ENCODE data around the gene NT5C2.

The NT5C2 gene

DNA sequence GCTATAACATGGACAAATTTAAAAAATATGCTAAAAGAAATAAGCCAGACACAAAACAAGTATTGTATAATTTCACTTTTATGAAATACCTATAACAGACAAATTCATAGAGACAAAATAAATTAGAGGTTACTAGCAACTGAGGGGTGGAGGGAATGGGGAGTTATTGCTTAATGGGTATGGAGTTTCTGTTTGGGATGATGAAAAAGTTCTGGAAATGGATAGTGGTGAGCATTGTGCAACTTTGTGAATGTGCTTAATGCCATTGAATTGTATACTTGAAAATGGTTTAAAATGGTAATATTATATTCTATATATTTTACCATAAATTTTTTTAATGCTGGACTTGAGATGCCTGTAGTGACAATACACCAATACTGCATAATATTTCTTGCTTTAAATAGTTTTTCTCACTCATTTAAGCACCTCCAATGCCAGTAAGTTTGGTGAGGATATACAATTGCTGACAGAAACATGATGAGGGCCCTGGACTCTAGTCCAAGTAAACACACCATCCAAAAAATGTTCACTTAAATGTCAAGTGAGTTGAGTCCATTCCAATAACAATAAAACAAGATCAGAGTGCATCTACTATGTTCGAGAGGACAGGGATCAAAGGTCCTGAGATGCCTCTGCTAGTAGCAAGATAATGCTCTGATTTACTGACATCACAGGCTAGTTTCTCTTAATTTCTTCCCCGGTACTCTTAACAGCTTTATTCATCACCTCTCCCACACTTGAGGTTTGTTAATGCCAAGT is 71.9 kb downstream of the NT5C2 start:
- peaks cover 7% of the 10 kb centered on the region for H3K4me1 ChIP-seq
- TF ChIP-seq, protein P1, sequence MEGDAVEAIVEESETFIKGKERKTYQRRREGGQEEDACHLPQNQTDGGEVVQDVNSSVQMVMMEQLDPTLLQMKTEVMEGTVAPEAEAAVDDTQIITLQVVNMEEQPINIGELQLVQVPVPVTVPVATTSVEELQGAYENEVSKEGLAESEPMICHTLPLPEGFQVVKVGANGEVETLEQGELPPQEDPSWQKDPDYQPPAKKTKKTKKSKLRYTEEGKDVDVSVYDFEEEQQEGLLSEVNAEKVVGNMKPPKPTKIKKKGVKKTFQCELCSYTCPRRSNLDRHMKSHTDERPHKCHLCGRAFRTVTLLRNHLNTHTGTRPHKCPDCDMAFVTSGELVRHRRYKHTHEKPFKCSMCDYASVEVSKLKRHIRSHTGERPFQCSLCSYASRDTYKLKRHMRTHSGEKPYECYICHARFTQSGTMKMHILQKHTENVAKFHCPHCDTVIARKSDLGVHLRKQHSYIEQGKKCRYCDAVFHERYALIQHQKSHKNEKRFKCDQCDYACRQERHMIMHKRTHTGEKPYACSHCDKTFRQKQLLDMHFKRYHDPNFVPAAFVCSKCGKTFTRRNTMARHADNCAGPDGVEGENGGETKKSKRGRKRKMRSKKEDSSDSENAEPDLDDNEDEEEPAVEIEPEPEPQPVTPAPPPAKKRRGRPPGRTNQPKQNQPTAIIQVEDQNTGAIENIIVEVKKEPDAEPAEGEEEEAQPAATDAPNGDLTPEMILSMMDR (IDR thresholded peaks at IDR 0.05; ENCODE audit: low read depth, low read length), result no peak
- DNase-seq, result no peak

DNA sequence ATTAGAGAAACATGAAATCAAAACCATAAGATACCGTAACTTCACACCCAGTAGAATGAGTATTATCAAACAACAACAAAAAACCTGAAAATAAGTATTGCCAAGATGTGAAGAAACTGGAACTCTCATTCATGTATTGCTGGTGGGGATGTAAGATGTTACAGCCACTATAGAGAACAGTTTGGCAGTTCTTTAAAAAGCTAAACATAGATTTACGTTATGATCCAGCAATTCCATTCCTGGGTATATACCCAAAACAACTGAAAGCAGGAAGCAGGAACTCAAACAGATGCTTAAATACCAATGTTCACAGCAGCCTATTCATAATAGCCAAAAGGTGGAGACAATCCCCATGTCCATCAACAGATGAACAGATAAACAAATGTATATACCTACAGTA is 72.5 kb downstream of the NT5C2 start:
- H3K4me1 ChIP-seq, result peaks cover 4% of the 10 kb centered on the region; the same call in 1 of the 2 replicates
- DNase-seq, result no peak
- H3K9me3 ChIP-seq, result no peaks in the 10 kb centered on the region

More for the DNA sequence above, 71.9 kb downstream of the NT5C2 start:
- H3K36me3 ChIP-seq, result no peaks in the 10 kb centered on the region
- H3K9me3 ChIP-seq, result no peaks in the 10 kb centered on the region
- no peaks in the 10 kb centered on the region for H3K27me3 ChIP-seq
- no peak overlapping the region for H3K4me3 ChIP-seq (ENCODE audit: low read depth, low read length)

DNA sequence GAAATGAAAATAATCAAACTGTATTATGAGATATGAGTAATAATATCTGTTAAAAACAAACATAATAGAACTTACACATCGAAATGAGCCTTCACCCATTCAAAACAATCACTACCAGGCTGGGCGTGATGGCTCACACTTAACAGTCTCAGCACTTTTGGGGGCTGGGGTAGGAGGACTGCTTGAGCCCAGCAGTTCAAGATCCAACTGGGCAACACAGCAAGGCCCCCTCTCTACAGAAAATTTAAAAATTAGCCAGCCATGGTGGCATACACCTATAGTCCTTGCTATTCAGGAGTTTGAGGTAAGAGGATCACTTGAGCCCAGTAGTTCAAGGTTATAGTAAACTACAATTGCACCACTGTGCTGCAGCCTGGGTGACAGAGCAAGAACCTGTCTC is 75.8 kb downstream of the NT5C2 start:
- Histone ChIP-seq H3K27me3 (no peaks in the 10 kb centered on the region), H3K4me3 (ENCODE audit: low read depth, low read length) (no peak overlapping the region), H3K9me3 (no peaks in the 10 kb centered on the region), H3K4me1 (no peaks in the 10 kb centered on the region), H3K36me3 (no peaks in the 10 kb centered on the region)
- TF ChIP-seq, protein P1 (IDR thresholded peaks at IDR 0.05; ENCODE audit: low read depth, low read length), result no peak
- DNase-seq, result no peak

More for the DNA sequence above, 72.5 kb downstream of the NT5C2 start:
- H3K27me3 ChIP-seq, result no peaks in the 10 kb centered on the region
- H3K36me3 ChIP-seq, result no peaks in the 10 kb centered on the region
- TF ChIP-seq, protein P1 (IDR thresholded peaks at IDR 0.05; ENCODE audit: low read depth, low read length), result no peak
- H3K4me3 ChIP-seq (ENCODE audit: low read depth, low read length), result no peak overlapping the region

DNA sequence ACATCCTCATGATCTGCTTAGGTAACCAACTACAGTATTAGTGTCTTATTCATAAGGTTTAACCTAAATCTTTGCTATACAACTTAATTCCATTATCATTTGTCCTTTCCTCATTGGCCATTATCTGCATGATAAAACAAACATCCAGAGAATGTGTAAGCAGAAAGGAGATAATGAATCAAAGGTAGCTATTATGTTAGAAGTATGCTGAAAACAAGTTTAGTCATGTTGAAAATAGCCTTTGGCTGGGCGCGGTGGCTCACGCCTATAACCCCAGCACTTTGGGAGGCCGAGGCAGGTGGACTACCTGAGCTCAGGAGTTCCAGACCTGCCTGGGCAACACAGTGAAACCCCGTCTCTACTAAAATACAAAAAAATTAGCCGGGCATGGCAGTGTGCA is 78.2 kb downstream of the NT5C2 start:
- H3K9me3 ChIP-seq, result no peaks in the 10 kb centered on the region
- TF ChIP-seq, protein P1 (IDR thresholded peaks at IDR 0.05; ENCODE audit: low read depth, low read length), result no peak
- no peaks in the 10 kb centered on the region for H3K27me3 ChIP-seq
- no peaks in the 10 kb centered on the region for H3K4me1 ChIP-seq
- no peak for DNase-seq
- H3K36me3 ChIP-seq, result no peaks in the 10 kb centered on the region
- no peak overlapping the region for H3K4me3 ChIP-seq (ENCODE audit: low read depth, low read length)

DNA sequence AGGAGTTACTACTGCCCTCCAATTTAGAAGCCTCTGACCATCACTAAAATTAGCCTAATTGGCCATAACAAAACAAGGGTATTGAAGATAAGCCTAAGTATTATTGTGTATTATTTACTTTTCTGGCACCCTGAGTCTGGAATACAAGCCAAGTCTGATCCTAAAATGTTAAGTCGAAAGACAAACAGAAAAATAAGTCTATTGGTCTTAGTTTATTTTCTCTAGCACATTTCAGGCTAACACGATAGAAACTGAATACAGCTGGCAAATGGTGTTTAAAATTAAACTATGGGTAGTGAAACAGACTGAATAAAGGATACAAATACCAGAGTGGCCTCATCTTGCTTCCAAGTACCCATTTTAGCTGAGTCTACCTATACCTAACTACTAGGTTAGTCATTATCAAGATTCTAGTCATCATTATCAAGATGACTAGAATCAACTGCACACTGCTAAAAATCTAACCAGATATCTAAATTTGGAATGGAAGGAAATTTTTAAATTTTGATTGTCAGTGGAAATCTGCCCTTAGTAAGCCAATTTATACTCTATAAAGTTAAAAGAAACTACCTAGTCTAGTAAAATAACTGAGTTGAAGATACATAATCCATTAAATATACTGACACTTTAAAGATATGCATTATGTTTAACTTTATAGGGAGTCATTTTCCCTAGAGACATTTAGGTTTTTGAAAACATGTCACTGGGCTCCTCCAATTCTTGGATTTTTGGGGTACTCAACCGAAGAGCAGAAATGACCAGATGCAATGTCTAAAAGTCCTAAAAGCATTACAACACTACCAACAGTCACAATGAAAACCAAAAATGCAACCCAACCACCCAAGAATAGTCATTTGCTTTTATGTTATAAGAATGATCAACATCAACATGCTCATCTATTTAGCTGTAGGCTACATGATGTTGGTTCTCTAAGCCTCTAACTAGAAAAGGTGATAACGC is 80.9 kb downstream of the NT5C2 start:
- H3K36me3 ChIP-seq, result no peaks in the 10 kb centered on the region
- no peaks in the 10 kb centered on the region for H3K27me3 ChIP-seq
- TF ChIP-seq, protein P1 (IDR thresholded peaks at IDR 0.05; ENCODE audit: low read depth, low read length), result no peak
- no peak for DNase-seq
- H3K4me3 ChIP-seq (ENCODE audit: low read depth, low read length), result no peak overlapping the region
- H3K9me3 ChIP-seq, result no peaks in the 10 kb centered on the region
- H3K4me1 ChIP-seq, result no peaks in the 10 kb centered on the region

Measured in BE2C (cell line).